HCT116 (cell line): Measurements from ENCODE around the gene PIK3CA.
A peak's percentile ranks its signal among the peaks of the same experiment; 100 is the strongest.

Experiments
- ATF3 ChIP-seq: IDR thresholded peaks from 2 replicates; pipeline ENCODE4 v1.6.1; 2012
- CEBPB ChIP-seq: IDR thresholded peaks from 2 replicates; pipeline ENCODE4 v1.6.1; 2012; ENCODE audit warnings: low read depth
- EZH2 ChIP-seq: fragments of 200-600 bp; sonication (generic); IDR thresholded peaks from 2 replicates; pipeline ENCODE4 v1.6.1; 2017; ENCODE audit warnings: antibody characterized with exemption, mixed run types
- EZH2phosphoT487 ChIP-seq: fragments of 200-600 bp; IDR thresholded peaks from 2 replicates; pipeline ENCODE4 v1.6.1; 2018; ENCODE audit warnings: antibody characterized with exemption, borderline replicate concordance
- JUND ChIP-seq: IDR thresholded peaks from 2 replicates; pipeline ENCODE4 v1.6.1; 2012
- POLR2A ChIP-seq: IDR thresholded peaks from 2 replicates; pipeline ENCODE4 v1.7.0; 2011; ENCODE audit warnings: borderline replicate concordance; ENCODE audit not compliant: insufficient read depth, insufficient read length; ENCODE audit errors: extremely low read depth
- RAD21 ChIP-seq: IDR thresholded peaks from 2 replicates; pipeline ENCODE4 v1.6.1; 2012; ENCODE audit warnings: low read depth, mild to moderate bottlenecking
- SP1 ChIP-seq: IDR thresholded peaks from 2 replicates; pipeline ENCODE4 v1.6.1; 2012; ENCODE audit warnings: low read depth
- YY1 ChIP-seq: IDR thresholded peaks from 2 replicates; pipeline ENCODE4 v1.6.1; 2011; ENCODE audit warnings: low read length, low read depth, moderate library complexity, mild to moderate bottlenecking; ENCODE audit not compliant: insufficient replicate concordance; ENCODE audit errors: extremely low read depth
- TF ChIP-seq, protein P1 (sequence below), 3 experiments: fragments of 200-600 bp in 1 of 3; sonication (generic) in 1 of 3; IDR thresholded peaks in 2 of 3; conservative IDR thresholded peaks in 1 of 3; 2 replicates each; pipeline ENCODE4 v1.5.1; 2012 to 2017; ENCODE audit warnings: low read depth in 2 of 3, low read length in 2 of 3, antibody characterized with exemption in 1 of 3, borderline replicate concordance in 1 of 3, control low read depth in 1 of 3, mild to moderate bottlenecking in 1 of 3, mixed read lengths in 1 of 3, mixed run types in 1 of 3, moderate library complexity in 1 of 3; ENCODE audit not compliant: insufficient read depth in 1 of 3
- TF ChIP-seq, protein P2 (sequence below): IDR thresholded peaks from 2 replicates; pipeline ENCODE4 v1.6.1; 2012; ENCODE audit warnings: low read depth

DNA sequence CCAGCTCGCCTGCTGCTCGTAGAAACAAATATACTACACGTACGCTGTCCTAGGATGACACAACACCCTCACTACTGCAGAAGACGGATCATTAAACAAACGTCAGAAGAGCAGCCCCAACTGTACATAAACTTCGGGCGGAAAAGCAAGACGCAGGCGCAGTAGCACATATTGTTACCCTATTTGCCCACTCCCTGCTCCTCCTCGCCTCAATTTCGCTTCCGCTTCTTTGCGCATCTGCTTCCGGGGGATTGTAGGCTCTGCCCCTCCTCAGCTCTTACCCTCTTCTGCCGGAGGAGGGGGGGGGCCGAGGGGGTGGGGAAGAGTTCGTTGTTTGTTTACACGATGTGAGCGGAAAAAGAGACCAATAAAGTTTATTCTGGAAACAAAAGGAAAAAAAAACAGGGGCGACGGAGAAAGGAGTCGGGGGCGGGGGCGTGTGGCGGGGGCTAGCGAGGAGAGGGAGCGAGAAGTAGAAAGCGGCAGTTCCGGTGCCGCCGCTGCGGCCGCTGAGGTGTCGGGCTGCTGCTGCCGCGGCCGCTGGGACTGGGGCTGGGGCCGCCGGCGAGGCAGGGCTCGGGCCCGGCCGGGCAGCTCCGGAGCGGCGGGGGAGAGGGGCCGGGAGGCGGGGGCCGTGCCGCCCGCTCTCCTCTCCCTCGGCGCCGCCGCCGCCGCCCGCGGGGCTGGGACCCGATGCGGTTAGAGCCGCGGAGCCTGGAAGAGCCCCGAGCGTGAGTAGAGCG lies at the start of gene PIK3CA:
- peak; percentile 65 for TF ChIP-seq POLR2A
- TF ChIP-seq EZH2, result no peak
- TF ChIP-seq CEBPB, result no peak
- TF ChIP-seq EZH2phosphoT487, result no peak
- TF ChIP-seq, protein P1, sequence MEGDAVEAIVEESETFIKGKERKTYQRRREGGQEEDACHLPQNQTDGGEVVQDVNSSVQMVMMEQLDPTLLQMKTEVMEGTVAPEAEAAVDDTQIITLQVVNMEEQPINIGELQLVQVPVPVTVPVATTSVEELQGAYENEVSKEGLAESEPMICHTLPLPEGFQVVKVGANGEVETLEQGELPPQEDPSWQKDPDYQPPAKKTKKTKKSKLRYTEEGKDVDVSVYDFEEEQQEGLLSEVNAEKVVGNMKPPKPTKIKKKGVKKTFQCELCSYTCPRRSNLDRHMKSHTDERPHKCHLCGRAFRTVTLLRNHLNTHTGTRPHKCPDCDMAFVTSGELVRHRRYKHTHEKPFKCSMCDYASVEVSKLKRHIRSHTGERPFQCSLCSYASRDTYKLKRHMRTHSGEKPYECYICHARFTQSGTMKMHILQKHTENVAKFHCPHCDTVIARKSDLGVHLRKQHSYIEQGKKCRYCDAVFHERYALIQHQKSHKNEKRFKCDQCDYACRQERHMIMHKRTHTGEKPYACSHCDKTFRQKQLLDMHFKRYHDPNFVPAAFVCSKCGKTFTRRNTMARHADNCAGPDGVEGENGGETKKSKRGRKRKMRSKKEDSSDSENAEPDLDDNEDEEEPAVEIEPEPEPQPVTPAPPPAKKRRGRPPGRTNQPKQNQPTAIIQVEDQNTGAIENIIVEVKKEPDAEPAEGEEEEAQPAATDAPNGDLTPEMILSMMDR (IDR thresholded peaks at IDR 0.05 in 2 of 3, conservative IDR thresholded peaks at IDR 0.05 in 1 of 3; ENCODE audit: borderline replicate concordance in 1 of 3, insufficient read depth in 1 of 3, low read depth in 2 of 3, low read length in 2 of 3), result no peak
- peak; percentile 52 for TF ChIP-seq SP1
- TF ChIP-seq, protein P2, sequence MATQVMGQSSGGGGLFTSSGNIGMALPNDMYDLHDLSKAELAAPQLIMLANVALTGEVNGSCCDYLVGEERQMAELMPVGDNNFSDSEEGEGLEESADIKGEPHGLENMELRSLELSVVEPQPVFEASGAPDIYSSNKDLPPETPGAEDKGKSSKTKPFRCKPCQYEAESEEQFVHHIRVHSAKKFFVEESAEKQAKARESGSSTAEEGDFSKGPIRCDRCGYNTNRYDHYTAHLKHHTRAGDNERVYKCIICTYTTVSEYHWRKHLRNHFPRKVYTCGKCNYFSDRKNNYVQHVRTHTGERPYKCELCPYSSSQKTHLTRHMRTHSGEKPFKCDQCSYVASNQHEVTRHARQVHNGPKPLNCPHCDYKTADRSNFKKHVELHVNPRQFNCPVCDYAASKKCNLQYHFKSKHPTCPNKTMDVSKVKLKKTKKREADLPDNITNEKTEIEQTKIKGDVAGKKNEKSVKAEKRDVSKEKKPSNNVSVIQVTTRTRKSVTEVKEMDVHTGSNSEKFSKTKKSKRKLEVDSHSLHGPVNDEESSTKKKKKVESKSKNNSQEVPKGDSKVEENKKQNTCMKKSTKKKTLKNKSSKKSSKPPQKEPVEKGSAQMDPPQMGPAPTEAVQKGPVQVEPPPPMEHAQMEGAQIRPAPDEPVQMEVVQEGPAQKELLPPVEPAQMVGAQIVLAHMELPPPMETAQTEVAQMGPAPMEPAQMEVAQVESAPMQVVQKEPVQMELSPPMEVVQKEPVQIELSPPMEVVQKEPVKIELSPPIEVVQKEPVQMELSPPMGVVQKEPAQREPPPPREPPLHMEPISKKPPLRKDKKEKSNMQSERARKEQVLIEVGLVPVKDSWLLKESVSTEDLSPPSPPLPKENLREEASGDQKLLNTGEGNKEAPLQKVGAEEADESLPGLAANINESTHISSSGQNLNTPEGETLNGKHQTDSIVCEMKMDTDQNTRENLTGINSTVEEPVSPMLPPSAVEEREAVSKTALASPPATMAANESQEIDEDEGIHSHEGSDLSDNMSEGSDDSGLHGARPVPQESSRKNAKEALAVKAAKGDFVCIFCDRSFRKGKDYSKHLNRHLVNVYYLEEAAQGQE, result no peak
- no peak for TF ChIP-seq ATF3
- no peak; the same call in 1 of the 2 replicates for TF ChIP-seq JUND
- TF ChIP-seq YY1, result peak; percentile 52
- no peak for TF ChIP-seq RAD21
